Type B pancreatic cell (in vitro differentiated cells): ENCODE results near the gene KCNJ4. TPM values are rescaled to one million over a fixed set of nuclear protein-coding genes. Genes with fewer than 3 reads are reported as not detected.

ENCODE experiments used
- DNase-seq: peaks from one replicate; pipeline ENCODE4 v3.0.0; 2021; ENCODE audit warnings: mixed read lengths; ENCODE audit not compliant: unreplicated experiment; ENCODE audit errors: extremely low spot score
- H3K27ac Mint-ChIP-seq: 2 replicates; pipeline ENCODE4 v1.8.0; 2021; ENCODE audit warnings: mild to moderate bottlenecking, mixed read lengths
- H3K27me3 Mint-ChIP-seq: 2 replicates; pipeline ENCODE4 v1.8.0; 2021; ENCODE audit warnings: mixed read lengths
- H3K36me3 Mint-ChIP-seq: 2 replicates; pipeline ENCODE4 v1.8.0; 2021; ENCODE audit warnings: mixed read lengths
- H3K4me1 Mint-ChIP-seq: one replicate; pipeline ENCODE4 v1.8.0; 2021; ENCODE audit warnings: mixed read lengths; ENCODE audit not compliant: unreplicated experiment
- H3K4me3 Mint-ChIP-seq: 2 replicates; pipeline ENCODE4 v1.8.0; 2021; ENCODE audit warnings: mild to moderate bottlenecking, mixed read lengths
- H3K9me3 Mint-ChIP-seq: 2 replicates; pipeline ENCODE4 v1.8.0; 2021; ENCODE audit warnings: mixed read lengths
- total RNA-seq: library from RNA; stranded (reverse); gene quantifications from 2 replicates; pipeline ENCODE4 v1.2.1, GENCODE V29; 2021; ENCODE audit warnings: low replicate concordance
- TF ChIP-seq, protein P1 (sequence below): fragments of 200-600 bp; sonication (generic); conservative IDR thresholded peaks from 2 replicates; pipeline ENCODE4 v1.5.0; 2021; ENCODE audit warnings: antibody characterized with exemption, mild to moderate bottlenecking

Gene KCNJ4
- total RNA-seq, 1 donor from 2014 or later: 2.0 TPM

DNA sequence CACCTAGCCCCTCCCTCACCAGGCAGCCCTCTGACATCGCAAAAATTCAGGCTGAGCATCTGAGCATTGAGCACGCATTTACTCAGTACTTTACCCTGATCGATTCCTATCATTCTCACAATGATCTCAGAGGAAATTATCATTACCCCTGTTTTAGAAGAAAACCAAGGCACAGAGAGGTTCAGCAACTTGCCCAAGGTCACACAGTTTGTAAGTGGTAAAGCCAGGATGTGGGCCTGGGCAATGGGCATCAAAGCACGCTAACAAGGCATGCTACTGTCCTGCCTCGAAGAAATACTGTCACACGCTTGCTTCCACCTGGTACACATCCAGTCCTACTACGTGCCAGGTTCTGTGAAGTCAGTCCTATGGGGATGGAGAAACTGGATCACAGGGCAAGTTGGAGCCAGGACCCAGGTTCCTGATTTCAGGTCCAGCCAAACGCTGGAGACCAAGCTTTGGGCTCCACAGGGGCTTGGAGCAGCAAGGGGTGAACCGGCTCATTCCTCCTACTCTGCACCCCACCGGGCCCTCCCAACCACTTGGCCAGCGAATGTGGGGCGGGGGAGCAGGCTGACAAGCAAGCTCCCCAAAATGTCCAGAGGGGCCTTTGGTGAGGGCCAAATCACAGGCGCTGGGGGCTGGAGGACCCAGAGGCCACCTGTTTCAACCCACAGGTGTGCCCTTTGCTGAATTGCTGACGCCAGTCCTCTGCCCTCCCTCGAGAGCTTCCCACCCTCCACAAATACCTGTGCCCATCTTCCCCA, 18.2 kb downstream of the KCNJ4 start:
- H3K4me3 Mint-ChIP-seq: no peak overlapping the region
- TF ChIP-seq, protein P1, sequence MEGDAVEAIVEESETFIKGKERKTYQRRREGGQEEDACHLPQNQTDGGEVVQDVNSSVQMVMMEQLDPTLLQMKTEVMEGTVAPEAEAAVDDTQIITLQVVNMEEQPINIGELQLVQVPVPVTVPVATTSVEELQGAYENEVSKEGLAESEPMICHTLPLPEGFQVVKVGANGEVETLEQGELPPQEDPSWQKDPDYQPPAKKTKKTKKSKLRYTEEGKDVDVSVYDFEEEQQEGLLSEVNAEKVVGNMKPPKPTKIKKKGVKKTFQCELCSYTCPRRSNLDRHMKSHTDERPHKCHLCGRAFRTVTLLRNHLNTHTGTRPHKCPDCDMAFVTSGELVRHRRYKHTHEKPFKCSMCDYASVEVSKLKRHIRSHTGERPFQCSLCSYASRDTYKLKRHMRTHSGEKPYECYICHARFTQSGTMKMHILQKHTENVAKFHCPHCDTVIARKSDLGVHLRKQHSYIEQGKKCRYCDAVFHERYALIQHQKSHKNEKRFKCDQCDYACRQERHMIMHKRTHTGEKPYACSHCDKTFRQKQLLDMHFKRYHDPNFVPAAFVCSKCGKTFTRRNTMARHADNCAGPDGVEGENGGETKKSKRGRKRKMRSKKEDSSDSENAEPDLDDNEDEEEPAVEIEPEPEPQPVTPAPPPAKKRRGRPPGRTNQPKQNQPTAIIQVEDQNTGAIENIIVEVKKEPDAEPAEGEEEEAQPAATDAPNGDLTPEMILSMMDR: no peak
- no peak for DNase-seq
- H3K4me1 Mint-ChIP-seq: no peaks in the 10 kb centered on the region
- H3K9me3 Mint-ChIP-seq: no peaks in the 10 kb centered on the region
- H3K27me3 Mint-ChIP-seq: peaks cover 8% of the 10 kb centered on the region
- H3K27ac Mint-ChIP-seq: no peak overlapping the region
- no peaks in the 10 kb centered on the region for H3K36me3 Mint-ChIP-seq

DNA sequence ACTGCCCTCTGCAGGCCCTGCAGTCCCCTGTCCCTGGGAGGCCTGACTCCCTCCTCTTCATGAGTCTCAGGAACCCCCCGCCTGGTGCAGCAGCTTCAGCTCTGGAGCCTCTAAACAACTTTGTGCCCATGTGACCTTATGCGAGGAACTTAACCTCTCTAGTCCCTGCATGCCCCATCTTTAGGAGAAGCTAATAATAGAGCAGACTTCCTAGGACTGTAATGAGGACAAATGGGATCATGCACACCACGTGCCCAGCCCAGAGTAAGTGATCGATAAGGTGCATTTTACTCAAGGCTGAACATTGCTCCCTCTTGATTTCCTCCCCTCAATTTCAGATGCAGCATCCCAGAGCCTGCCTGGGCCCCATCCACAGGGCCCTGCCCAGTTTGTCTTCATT, 19.0 kb downstream of the KCNJ4 start:
- no peaks in the 10 kb centered on the region for H3K4me1 Mint-ChIP-seq
- no peak overlapping the region for H3K4me3 Mint-ChIP-seq
- H3K36me3 Mint-ChIP-seq: no peaks in the 10 kb centered on the region
- H3K27ac Mint-ChIP-seq: no peak overlapping the region
- TF ChIP-seq, protein P1: no peak
- peaks cover 5% of the 10 kb centered on the region for H3K27me3 Mint-ChIP-seq
- DNase-seq: no peak
- H3K9me3 Mint-ChIP-seq: no peaks in the 10 kb centered on the region

DNA sequence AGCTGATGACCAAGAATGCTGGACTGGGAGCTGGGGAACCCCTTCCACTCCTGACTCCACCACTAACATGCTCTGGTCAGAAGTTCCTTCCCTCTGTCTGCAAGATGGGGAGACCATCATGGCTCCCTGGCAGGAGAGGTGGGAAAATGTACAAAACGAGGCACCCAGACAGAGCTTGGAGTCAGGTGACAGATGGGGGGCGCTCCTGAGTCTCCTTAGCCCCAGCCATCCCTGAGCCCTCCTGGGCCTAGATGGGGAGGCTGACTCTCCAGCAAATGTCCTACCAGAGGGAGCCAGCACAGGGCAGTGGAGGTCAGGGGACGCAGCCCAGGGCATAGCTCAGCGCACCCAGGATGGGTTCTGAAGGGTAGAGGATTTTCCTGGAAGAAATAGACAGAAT, 20.0 kb downstream of the KCNJ4 start:
- no peak for DNase-seq

DNA sequence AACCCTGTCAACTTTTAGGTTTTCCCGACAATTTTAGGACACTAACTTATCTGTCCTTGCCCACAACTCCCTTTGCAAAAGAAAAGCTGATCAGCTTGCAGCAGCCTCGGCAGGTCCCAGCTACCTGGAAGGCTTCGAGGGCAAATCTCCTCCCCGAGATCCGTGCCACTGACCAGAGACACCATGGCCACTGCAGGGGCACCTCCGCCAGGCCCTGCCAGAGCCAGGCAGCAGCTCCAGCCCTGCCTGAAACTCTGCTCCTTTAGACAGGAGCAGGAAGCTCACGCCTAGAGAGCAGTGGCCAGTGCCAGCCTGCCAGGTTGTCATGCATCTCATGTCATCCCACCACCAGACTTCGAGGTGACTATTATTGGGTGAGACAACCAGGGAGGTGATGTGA, 21.1 kb downstream of the KCNJ4 start:
- no peaks in the 10 kb centered on the region for H3K4me1 Mint-ChIP-seq
- DNase-seq: no peak
- H3K27me3 Mint-ChIP-seq: no peaks in the 10 kb centered on the region
- H3K9me3 Mint-ChIP-seq: no peaks in the 10 kb centered on the region
- no peak overlapping the region for H3K4me3 Mint-ChIP-seq
- TF ChIP-seq, protein P1: no peak
- H3K27ac Mint-ChIP-seq: no peak overlapping the region
- H3K36me3 Mint-ChIP-seq: no peaks in the 10 kb centered on the region

More for the DNA sequence above, 20.0 kb downstream of the KCNJ4 start:
- H3K36me3 Mint-ChIP-seq: no peaks in the 10 kb centered on the region
- H3K27ac Mint-ChIP-seq: no peak overlapping the region
- no peak overlapping the region for H3K4me3 Mint-ChIP-seq
- TF ChIP-seq, protein P1: no peak
- H3K9me3 Mint-ChIP-seq: no peaks in the 10 kb centered on the region
- H3K4me1 Mint-ChIP-seq: no peaks in the 10 kb centered on the region
- H3K27me3 Mint-ChIP-seq: no peaks in the 10 kb centered on the region

DNA sequence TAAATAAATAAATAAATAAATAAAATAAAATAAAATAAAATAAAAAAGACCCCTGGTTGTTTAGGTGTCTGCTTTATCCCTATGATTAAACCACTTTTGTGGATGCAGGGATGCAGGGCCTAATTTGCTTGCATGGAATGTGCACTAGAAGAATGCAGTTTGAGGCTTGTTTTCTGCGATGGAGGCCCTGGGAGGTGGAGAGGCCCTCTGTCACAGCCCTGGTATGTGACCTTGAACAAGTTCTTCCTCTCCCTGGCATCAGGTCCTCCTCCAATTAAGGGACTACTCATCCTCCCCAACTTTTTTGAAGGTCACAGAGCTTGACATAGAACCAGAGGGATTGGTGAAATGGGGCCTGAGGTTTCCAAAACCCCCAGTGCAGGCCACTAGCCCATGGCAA, 22.7 kb downstream of the KCNJ4 start:
- Mint-ChIP-seq H3K4me1 (no peaks in the 10 kb centered on the region), H3K9me3 (no peaks in the 10 kb centered on the region), H3K4me3 (no peak overlapping the region), H3K27ac (no peak overlapping the region), H3K36me3 (no peaks in the 10 kb centered on the region), H3K27me3 (no peaks in the 10 kb centered on the region)
- DNase-seq: no peak
- TF ChIP-seq, protein P1: no peak
